Transverse colon (tissue), 4 donors: ENCODE measurements around the gene TMEM234. TPM values are rescaled to one million over a fixed set of nuclear protein-coding genes. Genes with fewer than 3 reads are reported as not detected.

Source experiments
- DNase-seq: peaks from one replicate; pipeline ENCODE4 v3.0.0-alpha.2; 2019
- H3K27ac ChIP-seq, 4 donors: fragments of 200-600 bp; sonication (generic); 2 replicates each; pipeline ENCODE4 v1.5.1; 2016 to 2018; ENCODE audit warnings: inconsistent platforms in 4 of 4
- H3K27me3 ChIP-seq: fragments of 200-600 bp; sonication (generic); 2 replicates; pipeline ENCODE4 v1.5.1; 2017; ENCODE audit warnings: inconsistent platforms
- H3K36me3 ChIP-seq, 4 donors: fragments of 200-600 bp; sonication (generic); 2 replicates each; pipeline ENCODE4 v1.5.1; 2017 to 2019; ENCODE audit warnings: inconsistent platforms in 4 of 4
- H3K4me1 ChIP-seq, 4 donors: fragments of 200-600 bp; sonication (generic); 2 replicates each; pipeline ENCODE4 v1.5.1; 2017 to 2020; ENCODE audit warnings: inconsistent platforms in 4 of 4
- H3K4me3 ChIP-seq, 4 donors: fragments of 200-600 bp; sonication (generic); 1 replicate in 1 of 4; 2 replicates in 3 of 4; pipeline versions ENCODE4 v1.5.1 to v1.6.1; 2017 to 2019; ENCODE audit warnings: inconsistent platforms in 4 of 4
- H3K9me3 ChIP-seq, 2 donors: fragments of 200-600 bp; sonication (generic); 2 replicates each; pipeline ENCODE4 v1.5.1; 2017 to 2019; ENCODE audit warnings: inconsistent platforms in 2 of 2
- CTCF ChIP-seq, 5 experiments: fragments of 200-600 bp in 3 of 5; fragments of 450-650 bp in 2 of 5; sonication (generic) in 3 of 5; IDR thresholded peaks; 1 replicate in 2 of 5; 2 replicates in 3 of 5; pipeline ENCODE4 v1.5.1; 2016 to 2017; ENCODE audit warnings: antibody characterized with exemption in 5 of 5, inconsistent platforms in 3 of 5, mild to moderate bottlenecking in 2 of 5, moderate library complexity in 1 of 5
- EP300 ChIP-seq: sonication (generic); formaldehyde crosslinking; IDR thresholded peaks from one replicate; pipeline ENCODE4 v1.6.1; 2017; ENCODE audit warnings: antibody characterized with exemption, low read depth
- POLR2A ChIP-seq: fragments of 450-650 bp; IDR thresholded peaks from one replicate; pipeline ENCODE4 v1.6.1; 2016; ENCODE audit warnings: antibody characterized with exemption, mild to moderate bottlenecking, moderate library complexity
- POLR2AphosphoS5 ChIP-seq, 3 donors: sonication (generic); formaldehyde crosslinking; IDR thresholded peaks; one replicate each; pipeline ENCODE4 v1.6.1; 2016; ENCODE audit warnings: antibody characterized with exemption in 3 of 3
- WGBS, 2 donors: methylation state at CpG; one replicate each; pipeline ENCODE4 v1.1.5; 2018; ENCODE audit warnings: low coverage in 1 of 2; 5-methylcytosine and 5-hydroxymethylcytosine counted together
- in situ Hi-C, 4 donors: fragments of 200-750 bp; cut with MboI; loops; one replicate each; pipeline versions ENCODE4 v1.15.0 to v1.15.1; 2017; ENCODE audit warnings: low sequenced_read_pairs in 3 of 4, low pct_ligation_motif_present in 1 of 4, low pct_unique_long_range_greater_than_20kb in 1 of 4
- intact Hi-C: fragments of 100-400 bp; cut with DNase I; formaldehyde crosslinking; loops from one replicate; pipeline ENCODE4 v1.15.1; 2023; ENCODE audit warnings: low total_unique reads
- total RNA-seq, 4 donors: library from RNA; depleted of rRNA; stranded (reverse); fragments of >200 nt; gene quantifications; one replicate each; pipeline ENCODE4 v1.1.0, GENCODE V29; 2016

Gene TMEM234
- total RNA-seq, 4 donors from 2014 or later: 16.5 to 166 (median 22.7) TPM

- in situ Hi-C loops: no loop called here
- WGBS, 2 donors: 75 to 100% methylated on average over 2 to 7 of the region's 7 CpGs
- peaks cover 0 to 2% (median 1%) of the 10 kb centered on the region in 4 donors for H3K4me1 ChIP-seq
- TF ChIP-seq CTCF (IDR thresholded peaks at IDR 0.05): no peak
- no peaks in the 10 kb centered on the region for H3K27me3 ChIP-seq
- no peak overlapping the region for H3K4me3 ChIP-seq
- H3K27ac ChIP-seq: no peak overlapping the region
- DNase-seq: no peak
- H3K9me3 ChIP-seq: no peaks in the 10 kb centered on the region
- H3K36me3 ChIP-seq: peaks cover 0 to 24% (median 12%) of the 10 kb centered on the region in 4 donors
- intact Hi-C loops: no loop called here
These were observed 12.6 kb upstream of the TMEM234 start for GRCh38 chr1:32234792-32235191.

- in situ Hi-C loops: no loop called here
These were observed 10.6 kb upstream of the TMEM234 start for GRCh38 chr1:32232558-32233304.

GRCh38 chr1:32231843-32232432, 9.8 kb upstream of the TMEM234 start:
- no peak for DNase-seq
- H3K9me3 ChIP-seq: no peaks in the 10 kb centered on the region
- intact Hi-C loops: no loop called here
- no peaks in the 10 kb centered on the region for H3K4me1 ChIP-seq
- H3K27me3 ChIP-seq: no peaks in the 10 kb centered on the region
- peaks cover 0 to 48% (median 23%) of the 10 kb centered on the region in 4 donors for H3K36me3 ChIP-seq
- 81% methylated on average over 5 of the region's 5 CpGs; no CpG with 5 or more reads in 1 of the 2 donors for WGBS, 2 donors
- no peak for TF ChIP-seq CTCF (IDR thresholded peaks at IDR 0.05)
- no peak for TF ChIP-seq EP300
- TF ChIP-seq POLR2AphosphoS5 (IDR thresholded peaks at IDR 0.05): no peak
- no peak for TF ChIP-seq POLR2A
- no peak overlapping the region for H3K4me3 ChIP-seq
- in situ Hi-C loops: no loop called here
- H3K27ac ChIP-seq: no peak overlapping the region

More at GRCh38 chr1:32232558-32233304, 10.6 kb upstream of the TMEM234 start:
- Histone ChIP-seq H3K27ac (no peak overlapping the region), H3K9me3 (no peaks in the 10 kb centered on the region), H3K36me3 (peaks cover 0 to 43% (median 22%) of the 10 kb centered on the region in 4 donors), H3K4me3 (no peak overlapping the region), H3K4me1 (no peaks in the 10 kb centered on the region), H3K27me3 (no peaks in the 10 kb centered on the region)
- 88 to 89% methylated on average over 7 to 8 of the region's 8 CpGs for WGBS, 2 donors
- intact Hi-C loops: no loop called here
- no peak for DNase-seq
- TF ChIP-seq POLR2A (no peak), EP300 (no peak), POLR2AphosphoS5 (IDR thresholded peaks at IDR 0.05) (no peak), CTCF (IDR thresholded peaks at IDR 0.05) (no peak)

- TF ChIP-seq POLR2A (no peak), POLR2AphosphoS5 (IDR thresholded peaks at IDR 0.05) (no peak), CTCF (IDR thresholded peaks at IDR 0.05) (no peak), EP300 (no peak)
- intact Hi-C loops: no loop called here
- Histone ChIP-seq H3K4me3 (no peak overlapping the region), H3K4me1 (peaks cover 2 to 5% (median 3%) of the 10 kb centered on the region in 4 donors), H3K27ac (no peak overlapping the region), H3K9me3 (no peaks in the 10 kb centered on the region), H3K36me3 (peaks cover 0 to 58% (median 27%) of the 10 kb centered on the region in 4 donors), H3K27me3 (no peaks in the 10 kb centered on the region)
- in situ Hi-C loops: no loop called here
- no peak for DNase-seq
- 80 to 86% methylated on average over 2 to 3 of the region's 3 CpGs for WGBS, 2 donors
These were observed 6.6 kb upstream of the TMEM234 start for GRCh38 chr1:32228771-32229170.
